GM12801 (cell line): ENCODE data around the gene CTNNBIP1.

Source experiments
- CTCF ChIP-seq: IDR thresholded peaks from one replicate; pipeline ENCODE4 v1.5.1; 2011; ENCODE audit warnings: control low read depth; ENCODE audit not compliant: insufficient read length; ENCODE audit errors: extremely low read depth

CTNNBIP1 gene

GRCh38 chr1:9844106-9844505 lies 66.0 kb downstream of the CTNNBIP1 start:
- TF ChIP-seq CTCF, result no peak

GRCh38 chr1:9843576-9843945 lies 66.5 kb downstream of the CTNNBIP1 start:
- no peak for TF ChIP-seq CTCF

- no peak for TF ChIP-seq CTCF
Measured at GRCh38 chr1:9842781-9843575, 67.1 kb downstream of the CTNNBIP1 start.

- TF ChIP-seq CTCF, result no peak
Measured at GRCh38 chr1:9842073-9842711, 67.9 kb downstream of the CTNNBIP1 start.

- no peak for TF ChIP-seq CTCF
Measured at GRCh38 chr1:9841460-9841859, 68.6 kb downstream of the CTNNBIP1 start.

GRCh38 chr1:9840176-9840575 lies 69.9 kb downstream of the CTNNBIP1 start:
- no peak for TF ChIP-seq CTCF

GRCh38 chr1:9838946-9839345 lies 71.1 kb downstream of the CTNNBIP1 start:
- no peak for TF ChIP-seq CTCF
